B cell (primary cell): Measurements from ENCODE around the gene NELFA. TPM values are rescaled to one million over a fixed set of nuclear protein-coding genes. Genes with fewer than 3 reads are reported as not detected.
A peak's percentile ranks its signal among the peaks of the same experiment; 100 is the strongest.

ENCODE experiments used
- ATAC-seq: fragments of 200-7000 bp; cut with Tn5 transposase; one replicate; pipeline ENCODE4 v1.10.0; 2021; ENCODE audit warnings: low read depth, mild to moderate bottlenecking, moderate number of reproducible peaks, moderate library complexity
- CTCF ChIA-PET: fragments of 350-600 bp; sonication (Branson Sonifier 250); formaldehyde crosslinking; loops from one replicate; lab custom pipeline; 2021; ENCODE audit warnings: antibody characterized with exemption, inconsistent platforms; lab: Charles Lee
- POLR2A ChIA-PET: fragments of 350-600 bp; sonication (Branson Sonifier 250); formaldehyde crosslinking; loops from one replicate; lab custom pipeline; 2021; ENCODE audit warnings: antibody characterized with exemption; lab: Charles Lee
- DNase-seq: peaks from one replicate; pipeline ENCODE4 v3.0.0; 2013
- H2AFZ ChIP-seq: 2 replicates; pipeline ENCODE4 v1.6.1; 2012; ENCODE audit warnings: mild to moderate bottlenecking, low read depth, low read length; ENCODE audit not compliant: insufficient read depth, poor library complexity, severe bottlenecking
- H3K27ac ChIP-seq, 2 donors: 1 replicate in 1 of 2; 2 replicates in 1 of 2; pipeline ENCODE4 v1.5.1; 2012 to 2013; ENCODE audit warnings: low read length in 2 of 2, mild to moderate bottlenecking in 2 of 2, moderate library complexity in 1 of 2
- H3K27me3 ChIP-seq, 4 experiments: fragments of 200-600 bp in 1 of 4; sonication (generic) in 1 of 4; replicated peaks in 1 of 4; 1 replicate in 2 of 4; 2 replicates in 2 of 4; pipeline versions ENCODE4 v1.6.1 to v1.7.0; 2013 to 2016; ENCODE audit warnings: low read length in 3 of 4, mild to moderate bottlenecking in 2 of 4, mixed read lengths in 1 of 4, moderate library complexity in 1 of 4; ENCODE audit not compliant: insufficient read depth in 4 of 4, control insufficient read depth in 3 of 4; ENCODE audit errors: control extremely low read depth in 1 of 4
- H3K36me3 ChIP-seq, 2 experiments: replicated peaks in 1 of 2; 1 replicate in 1 of 2; 2 replicates in 1 of 2; pipeline versions ENCODE4 v1.6.1 to v1.7.1; 2013; ENCODE audit warnings: low read length in 1 of 2; ENCODE audit not compliant: insufficient read depth in 2 of 2, control insufficient read depth in 1 of 2; ENCODE audit errors: control extremely low read depth in 1 of 2, extremely low read depth in 1 of 2
- H3K4me1 ChIP-seq, 2 donors: fragments of 200-600 bp in 1 of 2; sonication (generic) in 1 of 2; 1 replicate in 1 of 2; 2 replicates in 1 of 2; pipeline versions ENCODE4 v1.5.1 to v1.6.1; 2013 to 2017; ENCODE audit warnings: low read length in 2 of 2; ENCODE audit not compliant: control insufficient read depth in 2 of 2, insufficient read depth in 2 of 2
- H3K4me2 ChIP-seq: replicated peaks from 2 replicates; pipeline ENCODE3; 2012; ENCODE audit warnings: mild to moderate bottlenecking, low read depth, low read length; ENCODE audit not compliant: poor library complexity, severe bottlenecking
- H3K4me3 ChIP-seq, 5 experiments: fragments of 200-600 bp in 1 of 5; sonication (generic) in 1 of 5; 1 replicate in 3 of 5; 2 replicates in 2 of 5; pipeline versions ENCODE4 v1.5.1 to v1.7.0; 2011 to 2016; ENCODE audit warnings: low read length in 4 of 5, mild to moderate bottlenecking in 4 of 5, low read depth in 2 of 5, control low read depth in 1 of 5, moderate library complexity in 1 of 5; ENCODE audit not compliant: insufficient read depth in 1 of 5; ENCODE audit errors: control extremely low read depth in 1 of 5, extremely low read depth in 1 of 5
- H3K79me2 ChIP-seq: fragments of 200-600 bp; sonication (generic); one replicate; pipeline ENCODE4 v1.6.0; 2016; ENCODE audit warnings: low read length; ENCODE audit not compliant: control insufficient read depth, insufficient read depth
- H3K9ac ChIP-seq: fragments of 200-600 bp; sonication (generic); 2 replicates; pipeline ENCODE4 v1.6.1; 2017; ENCODE audit warnings: mild to moderate bottlenecking, low read length, moderate library complexity
- H3K9me3 ChIP-seq, 3 donors: one replicate each; pipeline versions ENCODE4 v1.6.1 to v1.7.1; 2013; ENCODE audit warnings: low read length in 2 of 3; ENCODE audit not compliant: control insufficient read depth in 2 of 3, insufficient read depth in 1 of 3; ENCODE audit errors: control extremely low read depth in 1 of 3
- H4K20me1 ChIP-seq: 2 replicates; pipeline ENCODE4 v1.6.0; 2012; ENCODE audit warnings: mild to moderate bottlenecking, low read length; ENCODE audit not compliant: insufficient read depth, control insufficient read depth, poor library complexity, severe bottlenecking
- H3K27ac Mint-ChIP-seq: one replicate; pipeline ENCODE4 v1.8.0; 2021; ENCODE audit warnings: mixed read lengths
- H3K27me3 Mint-ChIP-seq: one replicate; pipeline ENCODE4 v1.8.0; 2021; ENCODE audit warnings: mixed read lengths
- H3K4me1 Mint-ChIP-seq: one replicate; pipeline ENCODE4 v1.8.0; 2021; ENCODE audit warnings: mixed read lengths
- H3K4me3 Mint-ChIP-seq: one replicate; pipeline ENCODE4 v1.8.0; 2021; ENCODE audit warnings: mixed read lengths
- H3K9me3 Mint-ChIP-seq: one replicate; pipeline ENCODE4 v1.8.0; 2022; ENCODE audit warnings: mixed read lengths; ENCODE audit not compliant: insufficient read depth
- CTCF ChIP-seq: fragments of 200-600 bp; IDR thresholded peaks from one replicate; pipeline ENCODE4 v1.8.0; 2022; ENCODE audit warnings: antibody characterized with exemption, mild to moderate bottlenecking
- EZH2 ChIP-seq: IDR thresholded peaks from 2 replicates; pipeline ENCODE4 v1.6.1; 2012; ENCODE audit warnings: borderline replicate concordance, low read depth, mild to moderate bottlenecking, moderate library complexity, low read length; ENCODE audit not compliant: insufficient read depth, poor library complexity, severe bottlenecking
- WGBS: methylation state at CpG from one replicate; pipeline ENCODE4 v1.1.5; 2013; ENCODE audit warnings: missing lambda C conversion rate; ENCODE audit not compliant: insufficient coverage; 5-methylcytosine and 5-hydroxymethylcytosine counted together
- intact Hi-C: fragments of 100-400 bp; cut with micrococcal nuclease; formaldehyde crosslinking; loops from one replicate; pipeline ENCODE4 v1.10.0; 2022
- polyA plus RNA-seq: library from polyadenylated mRNA; depleted of rRNA; stranded (reverse); fragments of >200 nt; gene quantifications from 2 replicates; pipeline ENCODE4 v1.2.3, GENCODE V29; 2012
- total RNA-seq, 2 donors: library from RNA; stranded (reverse); fragments of 120-200 nt in 1 of 2; gene quantifications; 1 replicate in 1 of 2; 2 replicates in 1 of 2; pipeline versions ENCODE4 v1.2.3 to v1.2.4, GENCODE V29; 2013 to 2022

The NELFA gene
- total and polyA plus RNA-seq, 2 donors (not counting 1 experiment from before 2014, with no cell fraction given): 42.8 to 60.7 TPM

GRCh38 chr4:2043396-2044118 lies 34.8 kb upstream of the NELFA start:
- H3K9ac ChIP-seq: no peak overlapping the region
- peaks cover 9 to 18% of the 10 kb centered on the region in 2 donors for H3K4me1 ChIP-seq
- Mint-ChIP-seq H3K27me3 (peaks cover 17% of the 10 kb centered on the region), H3K4me3 (peak overlapping the region; percentile 19), H3K9me3 (no peaks in the 10 kb centered on the region), H3K27ac (no peak overlapping the region), H3K4me1 (peaks cover 6% of the 10 kb centered on the region)
- DNase-seq (no peak), ATAC-seq (no peak)
- H3K27me3 ChIP-seq: peaks cover 0 to 33% (median 4%) of the 10 kb centered on the region in 4 experiments
- POLR2A ChIA-PET: no interaction called here
- CTCF ChIA-PET: no interaction called here
- no peak overlapping the region for H3K27ac ChIP-seq
- peaks cover 11% of the 10 kb centered on the region for H4K20me1 ChIP-seq
- H3K4me3 ChIP-seq: no peak overlapping the region
- WGBS: 96% methylated on average over 17 of the region's 18 CpGs
- H3K79me2 ChIP-seq: peaks cover 8% of the 10 kb centered on the region
- H3K9me3 ChIP-seq: peaks cover 0 to 15% (median 0%) of the 10 kb centered on the region in 3 donors
- TF ChIP-seq EZH2: no peak
- TF ChIP-seq CTCF: no peak
- intact Hi-C loops: no loop called here
- H2AFZ ChIP-seq: no peak overlapping the region
- H3K4me2 ChIP-seq: no peak overlapping the region
- no peaks in the 10 kb centered on the region for H3K36me3 ChIP-seq

GRCh38 chr4:2042947-2043395 lies 34.2 kb upstream of the NELFA start:
- TF ChIP-seq CTCF: no peak
- no peak for TF ChIP-seq EZH2
- Histone ChIP-seq H3K4me3 (peak overlapping the region in 3 of 5 experiments; percentile 69 to 76 (median 74)), H3K9ac (peak overlapping the region; percentile 77), H3K27ac (no peak overlapping the region), H3K4me1 (peaks cover 9 to 18% of the 10 kb centered on the region in 2 donors), H3K79me2 (peaks cover 8% of the 10 kb centered on the region), H3K9me3 (peaks cover 0 to 15% (median 0%) of the 10 kb centered on the region in 3 donors), H4K20me1 (peaks cover 11% of the 10 kb centered on the region), H2AFZ (peak overlapping the region; percentile 82), H3K4me2 (peak overlapping the region; percentile 97), H3K36me3 (no peaks in the 10 kb centered on the region), H3K27me3 (peaks cover 0 to 32% (median 4%) of the 10 kb centered on the region in 4 experiments)
- intact Hi-C loops: no loop called here
- ChIA-PET CTCF (no interaction called here), POLR2A (no interaction called here)
- 89% methylated on average over 7 of the region's 8 CpGs for WGBS
- Mint-ChIP-seq H3K4me1 (peaks cover 6% of the 10 kb centered on the region), H3K9me3 (no peaks in the 10 kb centered on the region), H3K27me3 (peaks cover 15% of the 10 kb centered on the region), H3K4me3 (peak overlapping the region; percentile 75), H3K27ac (peak overlapping the region; percentile 47)
- no peak for DNase-seq
- no peak for ATAC-seq
